ENCODE results near the gene PERM1.

GRCh38 chr1:1011396-1011949 lies 29.6 kb upstream of the PERM1 start:
- TF ChIP-seq, protein P1, sequence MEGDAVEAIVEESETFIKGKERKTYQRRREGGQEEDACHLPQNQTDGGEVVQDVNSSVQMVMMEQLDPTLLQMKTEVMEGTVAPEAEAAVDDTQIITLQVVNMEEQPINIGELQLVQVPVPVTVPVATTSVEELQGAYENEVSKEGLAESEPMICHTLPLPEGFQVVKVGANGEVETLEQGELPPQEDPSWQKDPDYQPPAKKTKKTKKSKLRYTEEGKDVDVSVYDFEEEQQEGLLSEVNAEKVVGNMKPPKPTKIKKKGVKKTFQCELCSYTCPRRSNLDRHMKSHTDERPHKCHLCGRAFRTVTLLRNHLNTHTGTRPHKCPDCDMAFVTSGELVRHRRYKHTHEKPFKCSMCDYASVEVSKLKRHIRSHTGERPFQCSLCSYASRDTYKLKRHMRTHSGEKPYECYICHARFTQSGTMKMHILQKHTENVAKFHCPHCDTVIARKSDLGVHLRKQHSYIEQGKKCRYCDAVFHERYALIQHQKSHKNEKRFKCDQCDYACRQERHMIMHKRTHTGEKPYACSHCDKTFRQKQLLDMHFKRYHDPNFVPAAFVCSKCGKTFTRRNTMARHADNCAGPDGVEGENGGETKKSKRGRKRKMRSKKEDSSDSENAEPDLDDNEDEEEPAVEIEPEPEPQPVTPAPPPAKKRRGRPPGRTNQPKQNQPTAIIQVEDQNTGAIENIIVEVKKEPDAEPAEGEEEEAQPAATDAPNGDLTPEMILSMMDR (IDR thresholded peaks at IDR 0.05), result no peak
- no peak for TF ChIP-seq EZH2 (IDR thresholded peaks at IDR 0.05; ENCODE audit: borderline replicate concordance, insufficient read depth, low read depth, low read length, poor library complexity, severe bottlenecking)
